Colon (tissue), 2 donors: ENCODE results near the gene SLC43A3.

Experiments
- FAIRE-seq: peaks from 2 replicates; lab custom pipeline; 2012; peaks lifted over from hg19 to GRCh38; lab: Jason Lieb, UNC
- donor health status: control.
- donor health status: control.

SLC43A3 gene

DNA sequence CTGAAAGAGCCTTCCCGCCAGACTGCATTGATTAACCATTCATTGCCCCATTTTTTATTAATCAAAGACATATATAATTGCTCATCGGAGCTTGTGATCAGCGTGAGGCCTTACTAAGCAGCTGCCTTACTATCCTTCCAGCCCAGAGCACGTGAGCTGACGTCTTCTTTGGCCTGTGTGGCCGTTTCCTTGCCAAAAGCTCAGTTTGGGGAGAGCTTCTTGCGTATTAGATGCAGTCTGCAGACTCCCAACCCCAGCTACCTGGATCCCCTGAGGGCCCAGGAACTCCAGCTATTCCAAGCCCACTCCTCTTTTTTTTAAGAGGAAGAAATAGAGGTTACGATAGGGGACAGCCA is 784 bp upstream of the SLC43A3 start:
- FAIRE-seq: no peak

DNA sequence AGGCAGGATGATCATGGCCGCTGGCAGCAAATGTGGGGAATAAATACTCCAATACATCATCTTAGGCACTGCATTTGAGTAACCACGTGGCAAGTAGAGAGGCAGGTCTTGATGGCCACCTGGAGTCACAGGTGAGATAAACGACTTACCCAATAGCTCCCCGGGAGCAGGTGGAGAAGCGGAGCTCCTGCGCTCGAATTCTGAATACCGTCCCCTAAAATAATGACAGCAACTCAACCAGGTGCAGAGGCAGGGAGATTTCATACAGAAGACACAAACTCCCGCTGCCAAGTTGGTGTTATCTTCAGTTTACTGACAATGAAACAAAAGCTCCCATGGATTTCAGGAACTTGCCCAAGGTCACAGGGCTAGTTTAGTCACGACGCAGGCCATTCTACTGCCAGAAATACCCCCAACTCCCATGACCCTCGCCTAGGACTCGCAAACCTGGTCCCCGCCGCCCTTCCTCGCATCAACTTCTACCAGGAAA is 437 bp downstream of the SLC43A3 start:
- FAIRE-seq: no peak

DNA sequence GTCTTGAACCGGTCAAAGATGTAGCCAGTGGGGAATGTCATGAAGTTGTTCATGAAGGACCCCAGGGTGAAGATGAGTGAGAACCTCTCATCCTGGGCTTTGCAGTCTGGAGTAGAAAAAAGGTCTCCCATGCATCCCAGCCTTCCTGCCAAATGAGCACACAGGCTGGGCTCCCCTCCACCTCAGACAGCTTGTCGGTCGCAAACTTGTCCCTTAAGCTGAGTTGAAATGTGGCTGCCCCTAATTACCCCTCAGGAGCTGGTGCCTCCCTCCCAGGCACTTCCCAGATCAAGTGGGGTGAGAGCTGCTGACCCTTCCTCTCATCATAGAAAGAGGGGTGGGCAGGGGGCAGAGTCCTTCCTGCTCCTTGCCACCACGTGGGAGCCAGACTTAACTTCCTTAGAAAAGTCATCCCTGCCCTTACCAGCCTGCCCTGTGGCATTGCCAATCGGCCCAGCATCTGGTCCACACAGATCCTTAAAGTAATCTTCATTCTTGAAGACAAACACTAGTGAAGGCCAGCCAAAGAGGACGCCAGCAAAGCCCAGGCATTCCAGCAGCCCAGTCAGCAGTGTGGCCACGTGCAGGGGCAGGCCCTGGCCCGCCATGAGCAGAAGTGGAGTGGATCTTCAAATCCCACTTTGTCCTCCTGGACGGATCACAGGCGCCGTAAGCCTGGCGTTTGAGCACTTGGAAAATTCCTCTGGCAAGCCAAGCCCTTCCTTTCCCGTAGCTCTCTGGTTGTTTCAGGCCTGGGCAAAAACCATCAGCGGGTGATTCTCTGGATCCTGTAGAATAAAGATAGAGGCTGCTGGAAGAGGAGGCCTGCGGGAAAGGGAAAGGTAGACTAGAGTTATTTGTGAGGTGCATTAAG is 1.1 kb downstream of the SLC43A3 start:
- no peak for FAIRE-seq

DNA sequence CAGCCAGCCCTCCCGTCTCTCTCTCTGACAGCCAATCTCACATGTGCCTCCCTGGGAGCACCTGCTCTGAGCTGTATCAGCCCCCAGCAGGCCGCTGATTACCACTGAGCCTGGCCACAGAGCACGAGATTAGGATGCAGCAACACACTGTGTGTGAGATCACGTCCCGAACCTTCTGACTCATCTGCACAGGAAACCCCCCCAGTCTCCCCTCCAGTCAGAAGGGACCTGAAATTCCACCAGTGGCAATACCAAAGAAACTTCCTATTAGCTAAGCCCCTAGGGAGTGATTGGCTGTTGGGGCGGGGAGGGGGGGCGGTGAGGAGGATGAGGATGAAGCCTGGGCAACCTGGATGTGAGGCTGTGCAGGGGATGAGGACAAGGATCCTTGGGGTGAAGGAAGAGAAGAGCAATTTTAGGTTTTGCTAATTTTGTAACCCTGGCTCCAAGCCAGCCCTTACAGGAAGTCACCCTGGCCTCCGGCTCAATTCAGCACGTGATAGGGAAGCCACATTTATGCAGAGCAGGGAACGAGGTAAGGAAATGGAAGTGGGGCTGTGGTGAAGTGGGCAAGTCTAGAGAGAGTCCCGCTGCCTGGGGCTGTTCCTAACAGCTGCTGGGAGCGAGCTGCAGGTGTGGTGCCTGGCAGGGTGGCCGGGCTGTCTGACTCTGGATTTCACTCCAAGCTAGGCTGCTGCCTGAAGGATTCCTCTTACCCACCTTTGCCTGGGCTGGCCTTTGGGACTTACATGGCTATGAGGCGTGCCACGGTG is 1.9 kb downstream of the SLC43A3 start:
- no peak for FAIRE-seq

DNA sequence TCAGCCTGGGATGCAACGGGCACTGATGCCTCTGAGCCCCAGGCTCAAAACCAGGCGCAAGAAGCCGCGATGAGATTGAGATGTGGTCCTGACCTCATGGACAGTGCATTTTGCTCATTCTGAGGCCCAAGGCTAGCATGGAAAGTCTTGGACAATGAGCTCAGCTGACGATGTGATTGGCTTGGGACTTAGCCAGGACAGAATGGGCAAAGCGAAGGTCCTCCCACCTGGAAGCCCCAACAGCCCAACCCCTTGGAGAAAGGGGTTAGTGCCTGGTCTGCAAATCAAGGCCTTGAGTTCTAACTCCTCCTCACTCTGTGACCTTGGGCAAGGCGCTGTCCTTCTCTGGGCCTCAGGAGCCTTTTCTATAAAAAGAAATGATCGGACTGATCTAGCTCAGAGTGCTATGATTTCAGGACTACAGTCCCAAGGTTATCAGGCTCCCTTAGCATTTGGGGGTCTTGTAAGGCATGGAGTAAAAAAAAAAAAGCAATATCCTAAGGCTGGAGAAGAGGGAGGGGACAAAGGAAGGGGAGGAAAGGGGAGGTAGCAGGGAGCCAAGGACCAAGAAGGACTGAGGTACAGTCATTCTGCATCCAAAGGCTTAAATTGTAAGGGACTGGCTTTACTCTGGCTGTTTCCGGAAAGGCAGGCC is 2.7 kb downstream of the SLC43A3 start:
- FAIRE-seq: no peak

DNA sequence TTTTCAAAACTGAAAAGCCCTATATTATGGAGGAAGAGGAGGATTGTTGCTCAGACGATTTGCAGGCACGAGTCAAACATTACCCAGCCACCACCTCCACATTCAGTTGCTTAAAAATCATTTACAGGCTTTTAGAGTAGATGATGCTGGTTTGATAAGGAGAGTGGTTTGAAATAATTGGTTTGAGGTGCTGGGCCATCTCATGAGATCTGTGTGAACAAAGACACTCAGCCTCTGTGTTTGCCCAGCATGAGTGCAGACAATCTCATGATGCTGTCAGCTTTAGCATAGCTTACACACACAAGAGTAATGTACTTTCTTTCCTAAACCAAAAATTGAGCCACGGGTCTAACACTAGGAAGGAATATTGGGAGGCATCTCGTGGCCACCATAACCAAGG is 4.3 kb downstream of the SLC43A3 start:
- FAIRE-seq: no peak

DNA sequence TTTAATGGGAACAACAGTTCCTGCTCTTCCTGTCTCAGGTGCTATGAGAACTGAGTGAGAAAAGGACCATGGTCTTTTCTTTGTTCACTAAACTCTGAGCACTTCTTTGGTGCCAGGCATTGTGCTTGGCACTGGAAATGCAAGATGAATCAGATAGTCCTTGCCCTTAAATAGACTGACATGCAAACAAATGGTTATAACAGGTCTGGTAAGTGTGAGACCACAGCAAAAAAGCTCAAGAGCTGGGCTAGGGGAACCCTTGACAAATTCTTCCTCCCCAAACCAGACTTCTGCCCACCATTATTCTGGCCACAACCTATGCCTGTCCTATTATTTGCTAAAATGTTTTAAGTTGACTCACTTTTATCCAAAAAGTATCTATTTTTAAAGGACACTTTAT is 5.1 kb downstream of the SLC43A3 start:
- no peak for FAIRE-seq

DNA sequence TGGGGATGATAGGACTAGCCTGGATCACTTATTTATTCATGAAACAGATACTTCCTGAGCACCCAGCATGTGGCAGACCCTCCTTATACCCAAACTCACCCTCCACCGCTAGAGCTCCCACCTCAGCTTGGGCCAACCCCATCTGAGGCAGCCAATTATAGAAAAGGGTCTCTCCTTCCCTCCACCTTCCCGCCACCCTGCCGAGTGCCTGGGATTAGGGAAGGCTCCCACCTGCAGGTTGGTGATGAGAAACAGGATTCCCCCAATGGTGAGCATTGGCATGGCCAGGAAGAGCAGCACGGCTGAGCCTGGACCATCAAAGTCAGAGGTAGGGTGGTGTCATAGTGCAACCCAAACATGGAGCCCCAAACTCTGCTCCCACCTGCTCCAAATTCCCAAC is 5.9 kb downstream of the SLC43A3 start:
- no peak for FAIRE-seq

DNA sequence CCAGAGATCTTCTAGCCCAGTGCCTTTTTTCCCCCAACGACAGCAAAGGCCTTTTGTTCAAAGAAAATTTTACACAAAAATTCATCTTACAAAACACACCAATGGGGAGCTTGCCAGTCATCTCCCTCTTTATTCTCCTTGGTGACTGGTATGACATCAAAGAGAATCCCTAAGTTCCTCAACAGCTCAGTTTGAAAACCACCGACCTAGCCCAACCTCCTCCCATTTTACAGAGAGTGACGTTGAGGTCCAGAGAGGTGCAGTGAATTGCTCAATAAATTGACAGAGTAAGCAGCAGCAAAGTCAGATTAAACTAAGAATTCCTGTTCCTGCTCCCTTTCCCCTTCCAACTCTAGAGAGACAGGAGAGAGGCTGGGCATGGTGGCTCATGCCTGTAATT is 7.8 kb downstream of the SLC43A3 start:
- no peak for FAIRE-seq

DNA sequence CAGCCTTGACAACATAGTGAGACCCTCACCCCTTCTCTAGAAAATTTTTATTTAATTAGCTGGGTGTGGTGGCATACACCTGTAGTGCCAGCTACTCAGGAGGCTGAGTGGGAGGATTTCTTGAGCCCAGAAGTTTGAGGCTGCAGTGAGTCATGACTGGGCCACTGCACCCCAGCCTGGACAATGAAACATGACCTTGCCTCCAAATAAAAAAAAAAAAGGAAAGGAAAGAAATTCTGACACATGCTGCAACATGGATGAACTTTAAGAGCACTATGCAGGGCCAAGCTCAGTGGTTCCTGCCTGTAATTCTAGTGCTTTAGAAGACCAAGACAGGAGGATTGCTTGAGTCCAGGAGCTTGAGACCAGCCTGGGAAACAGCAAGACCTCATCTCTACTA is 8.8 kb downstream of the SLC43A3 start:
- FAIRE-seq: no peak

DNA sequence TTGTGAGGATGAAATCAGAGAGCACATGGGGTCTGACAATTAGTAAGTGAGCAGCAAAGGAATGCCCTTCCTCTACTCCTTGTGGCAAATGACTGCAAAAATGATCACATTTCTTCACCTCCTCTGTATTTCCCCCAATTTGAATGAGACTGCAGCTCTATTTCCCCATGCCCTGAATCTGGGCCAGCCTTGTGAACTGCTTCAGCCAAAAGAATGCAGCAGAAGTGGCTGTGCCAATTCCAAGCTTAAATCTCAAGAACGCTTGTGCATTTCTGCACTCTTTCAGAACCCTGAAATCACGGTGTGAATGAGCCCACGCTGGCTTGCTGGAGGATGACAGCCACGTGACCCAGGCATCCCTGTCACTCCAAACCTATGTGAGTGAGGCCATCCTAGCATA is 9.9 kb downstream of the SLC43A3 start:
- no peak for FAIRE-seq

DNA sequence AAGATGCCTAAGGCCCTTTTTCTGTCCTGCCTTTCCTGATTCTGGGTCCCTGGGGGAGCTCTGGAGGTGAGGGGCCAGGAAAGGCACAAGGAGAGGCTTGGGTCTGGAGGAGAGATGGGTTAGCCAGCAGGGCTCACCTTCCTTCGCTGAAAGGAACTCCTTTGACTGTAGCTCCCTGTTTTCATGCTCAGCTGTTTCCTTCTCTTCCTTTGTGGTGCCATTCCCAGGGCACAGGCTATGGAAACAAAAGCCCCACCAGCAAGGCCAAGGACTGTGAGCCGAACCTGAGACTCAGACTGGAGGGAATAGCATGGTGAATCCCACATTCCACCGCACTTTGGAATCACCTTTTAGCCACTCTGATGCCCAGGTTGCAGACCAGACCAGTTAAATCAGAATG is 10.5 kb downstream of the SLC43A3 start:
- no peak for FAIRE-seq

DNA sequence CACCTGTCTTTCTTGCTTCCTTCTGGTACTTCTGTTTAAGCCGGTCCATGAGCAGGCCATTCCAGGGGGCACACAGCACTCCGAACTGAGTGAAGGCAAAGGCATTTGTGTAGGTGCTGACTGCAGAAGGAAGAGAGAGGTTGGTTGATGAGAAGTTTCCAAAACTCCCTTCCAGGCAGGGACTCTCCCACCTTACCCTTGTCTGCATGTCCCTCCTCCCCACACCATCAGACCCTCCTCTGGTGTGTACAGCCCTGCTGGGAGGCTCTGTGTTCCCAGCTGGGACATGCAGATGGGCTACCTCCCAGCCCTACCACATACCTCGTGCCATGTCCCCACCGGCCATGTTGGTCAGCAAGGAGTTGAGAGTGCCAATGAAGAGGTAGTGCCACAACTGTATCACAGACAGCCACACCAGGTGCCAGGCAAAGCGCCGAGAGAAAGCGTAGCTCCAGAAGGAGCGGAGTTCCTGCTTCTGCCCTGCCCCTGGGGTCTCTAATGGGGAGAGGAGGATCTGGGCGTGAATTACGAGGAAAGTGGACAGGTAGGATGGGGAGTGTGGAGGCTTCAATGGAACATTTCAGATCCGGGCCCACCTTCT is 12.2 kb downstream of the SLC43A3 start:
- no peak for FAIRE-seq

DNA sequence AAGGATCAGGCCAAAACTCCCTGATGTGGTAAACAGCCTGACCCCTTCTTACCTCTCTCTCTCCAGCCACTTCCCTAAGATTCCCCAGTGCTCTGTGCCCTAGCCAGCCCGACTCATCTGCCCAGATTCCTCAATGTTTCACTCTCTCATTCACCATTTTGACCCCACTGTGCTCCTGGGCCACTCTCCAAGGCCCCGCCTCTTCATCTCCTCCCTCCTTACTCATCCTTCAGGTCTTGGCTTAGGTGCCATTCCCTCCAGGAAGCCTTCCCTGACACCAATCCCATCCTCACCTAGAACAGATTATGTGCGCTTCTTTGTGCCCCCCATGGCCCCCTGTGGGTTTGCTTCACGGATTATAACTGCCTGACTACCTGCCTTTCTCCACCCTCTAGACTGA is 13.2 kb downstream of the SLC43A3 start:
- no peak for FAIRE-seq

DNA sequence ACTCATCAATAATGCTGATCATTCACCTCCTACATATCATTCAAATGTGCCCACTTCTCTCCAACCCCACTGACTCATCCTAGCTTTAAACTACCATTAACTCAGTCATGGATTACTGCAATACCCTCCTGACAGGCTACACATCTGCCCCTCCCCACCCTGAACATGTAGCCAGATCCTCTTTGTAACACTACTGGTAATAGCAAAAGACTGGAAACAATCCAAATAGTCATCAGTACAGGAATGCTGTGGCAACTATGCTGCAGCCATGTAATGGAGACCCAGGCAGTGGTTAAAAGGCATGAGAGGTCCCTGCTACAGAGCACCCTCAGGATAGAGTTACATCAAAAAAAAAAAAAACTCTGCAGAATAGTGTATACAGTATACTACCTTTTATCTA is 16.6 kb downstream of the SLC43A3 start:
- FAIRE-seq: no peak

DNA sequence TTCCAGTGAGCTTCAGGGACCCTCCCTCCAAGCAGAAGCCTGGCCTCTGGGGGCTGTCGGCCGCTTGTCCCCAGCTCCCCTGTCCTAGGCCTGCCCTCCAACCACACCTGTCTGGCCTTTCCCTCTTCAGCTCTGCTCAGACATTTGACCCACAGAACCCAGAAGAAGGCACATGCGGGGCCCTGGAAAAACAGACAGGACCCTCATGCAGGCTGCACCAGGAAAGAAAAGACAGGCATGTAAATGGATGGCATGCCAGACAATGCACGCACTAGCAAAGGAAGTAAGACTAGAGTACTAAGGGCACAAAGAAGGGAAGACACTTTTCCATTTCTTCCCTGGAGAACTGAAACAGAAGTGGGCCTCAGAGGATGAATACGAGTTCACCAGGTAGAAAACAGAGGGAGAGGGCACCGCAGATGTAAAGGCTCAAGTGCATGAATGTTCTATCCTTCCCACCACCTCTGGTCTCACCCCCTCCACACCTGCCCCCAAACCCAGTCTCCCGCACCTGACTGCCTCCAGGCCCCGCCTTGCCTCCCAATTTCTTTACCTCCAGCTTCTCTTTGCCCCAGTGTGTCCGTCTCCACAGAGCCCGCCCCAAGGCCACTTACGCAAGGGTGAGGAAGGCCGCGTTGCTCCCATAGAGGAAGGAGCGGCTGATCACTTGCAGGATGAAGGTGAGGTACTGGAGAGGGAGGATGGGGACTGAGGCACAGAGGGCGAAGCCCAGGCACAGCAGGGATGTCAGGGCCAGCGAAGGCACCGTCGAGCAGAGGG is 17.4 kb downstream of the SLC43A3 start:
- no peak for FAIRE-seq

DNA sequence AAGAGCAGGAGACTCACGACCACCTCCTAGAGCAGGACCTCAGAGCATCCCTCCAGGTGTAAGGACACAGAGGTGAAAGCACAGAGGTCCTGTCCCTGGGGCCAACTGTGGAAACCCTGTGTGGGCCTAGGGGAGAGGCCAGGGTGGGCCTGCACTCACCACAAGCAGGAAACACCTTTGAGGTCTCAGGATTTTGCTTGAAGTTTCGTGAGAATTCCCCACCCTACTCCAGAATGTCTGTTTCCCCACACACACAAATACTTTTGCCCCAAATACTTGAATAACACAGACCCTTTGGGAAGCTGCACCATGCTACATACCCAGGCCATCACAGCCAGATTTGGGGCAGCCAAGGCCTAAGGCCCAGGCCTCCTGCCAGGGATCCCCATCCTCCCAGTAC is 18.1 kb downstream of the SLC43A3 start:
- no peak for FAIRE-seq

DNA sequence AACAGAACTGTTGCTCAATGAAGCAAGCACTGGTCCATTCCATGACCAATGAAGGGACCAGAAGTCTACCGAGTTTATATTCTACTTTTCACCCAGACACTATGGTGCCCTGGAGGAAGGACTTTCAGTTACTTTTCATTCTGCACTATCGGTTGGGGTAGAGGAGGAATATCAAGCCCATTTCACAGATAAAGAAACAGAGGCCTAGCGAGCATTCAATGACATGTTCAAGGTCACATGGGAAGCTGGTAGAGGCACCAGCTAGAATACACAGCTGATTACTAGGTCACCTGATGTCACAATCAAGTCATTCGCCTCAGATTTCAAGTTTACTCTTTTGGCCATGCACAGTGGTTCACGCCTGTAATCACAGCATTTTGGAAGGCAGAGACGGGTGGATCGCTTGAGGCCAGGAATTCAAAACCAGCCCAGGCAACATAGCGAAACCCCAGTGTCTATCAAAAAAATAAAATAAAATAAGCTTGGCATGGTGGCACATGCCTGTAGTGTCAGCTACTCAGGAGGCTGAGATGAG is 18.9 kb downstream of the SLC43A3 start:
- FAIRE-seq: no peak

DNA sequence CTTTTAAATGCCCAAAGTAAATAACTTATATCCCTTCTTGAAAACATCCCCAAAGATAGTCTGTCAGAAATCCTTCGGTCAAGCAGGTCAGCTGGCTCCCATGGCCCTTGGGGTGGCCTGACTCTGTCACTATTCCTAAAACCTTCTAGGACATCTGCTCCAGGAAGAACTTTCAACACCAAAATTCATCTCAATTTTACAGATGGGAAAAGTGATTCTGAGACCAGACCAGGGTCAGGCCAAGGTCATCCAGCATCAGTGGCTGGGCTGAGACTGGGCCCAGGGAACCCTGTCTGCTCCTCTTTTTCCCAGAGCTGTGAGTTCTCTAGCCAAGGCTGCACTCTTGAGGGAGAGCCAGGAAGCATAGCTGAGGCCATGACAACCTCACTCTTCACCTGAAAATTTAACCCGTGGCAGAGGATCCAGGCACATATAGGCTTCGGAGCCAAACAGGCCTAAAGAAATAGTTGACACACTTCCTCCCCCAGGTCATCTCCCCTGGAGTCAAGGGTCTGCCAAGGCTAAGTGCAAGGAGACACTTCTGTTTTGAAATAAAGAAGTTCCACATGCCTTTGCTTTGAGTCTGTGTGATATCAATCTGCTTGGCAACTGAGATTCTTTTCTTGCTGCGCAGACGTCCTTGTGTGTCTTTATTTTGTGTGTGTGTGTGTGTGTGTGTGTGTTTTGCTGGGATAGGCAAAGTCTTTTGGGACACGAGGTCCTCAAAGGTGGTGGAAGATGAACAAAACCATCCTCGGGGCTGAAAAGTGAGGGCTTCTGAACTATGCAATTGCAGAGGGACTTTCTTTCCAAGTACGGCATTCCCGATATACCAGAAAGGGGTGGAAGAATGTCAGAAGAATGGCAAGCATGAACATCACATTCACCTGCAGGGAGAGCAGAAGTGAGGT is 19.7 kb downstream of the SLC43A3 start:
- no peak for FAIRE-seq

DNA sequence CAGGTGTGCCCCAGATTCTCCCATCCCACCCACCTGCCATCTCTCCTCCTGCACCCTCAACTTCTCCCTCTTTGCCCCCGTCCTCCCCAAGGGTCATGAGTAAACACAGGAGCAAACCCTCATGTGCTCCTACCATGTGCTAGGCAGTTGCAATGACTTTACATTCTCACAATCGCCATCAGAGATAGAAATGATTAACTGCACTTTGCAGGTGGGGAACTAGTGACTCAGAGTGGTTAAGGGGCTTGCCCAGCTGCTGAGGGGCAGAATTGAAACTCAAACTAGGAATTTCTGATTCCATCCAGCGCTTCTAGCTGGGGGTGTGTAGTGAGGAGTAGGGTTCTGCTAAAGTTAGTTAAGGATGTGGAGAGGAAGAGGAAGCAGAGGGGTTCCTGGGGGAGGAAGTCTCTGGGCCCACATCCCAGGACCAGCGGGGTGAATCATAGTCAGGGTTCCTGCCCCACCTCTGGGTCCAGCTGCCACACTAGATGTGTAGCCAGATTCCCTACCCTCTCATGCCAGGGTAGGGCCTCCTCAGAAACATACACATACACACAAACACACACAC is 20.5 kb downstream of the SLC43A3 start:
- no peak for FAIRE-seq
